ENCODE results near the gene PTPA. TPM values are rescaled to one million over a fixed set of nuclear protein-coding genes. Genes with fewer than 3 reads are reported as not detected.

The PTPA gene
- total RNA-seq, 4 donors from 2014 or later: 59.1 to 108 (median 83.8) TPM

- no peak for DNase-seq (ENCODE audit: low spot score in 2 of 2)
- Histone ChIP-seq H3K4me1 (peaks cover 16% of the 10 kb centered on the region), H3K4me3 (peak overlapping the region; percentile 17), H3K27ac (peak overlapping the region; percentile 86), H3K9me3 (no peaks in the 10 kb centered on the region), H3K27me3 (peaks cover 5% of the 10 kb centered on the region), H3K36me3 (no peaks in the 10 kb centered on the region)
- no peak for TF ChIP-seq POLR2A (IDR thresholded peaks at IDR 0.05)
- no peak for TF ChIP-seq EP300 (IDR thresholded peaks at IDR 0.05)
- TF ChIP-seq POLR2AphosphoS5 (IDR thresholded peaks at IDR 0.05): no peak
- TF ChIP-seq CTCF (IDR thresholded peaks at IDR 0.05): no peak
- WGBS: 27% methylated on average over 8 of the region's 8 CpGs
Measured at GRCh38 chr9:129197978-129198318, 86.7 kb downstream of the PTPA start.

Other genes starting within 250 kb of the PTPA start
- gene KYAT1, start 229.5 kb upstream of the PTPA start, total RNA-seq: 10 to 100 TPM; 10.6 to 17.1 (median 14.6) TPM
- gene LRRC8A, start 229.3 kb upstream of the PTPA start, total RNA-seq: 100 to 1,000 TPM in 3 of 4 donors, 10 to 100 TPM in 1; 77.3 to 127 (median 108) TPM
- 10 to 100 TPM; 39.1 to 73.5 (median 49.5) TPM for gene PHYHD1, start 190.4 kb upstream of the PTPA start, total RNA-seq
- 10 to 100 TPM in 3 of 4 donors, 1 to 10 TPM in 1; 5.2 to 12.7 (median 10.8) TPM for gene DOLK, start 163.8 kb upstream of the PTPA start, total RNA-seq
- gene NUP188, start 163.7 kb upstream of the PTPA start, total RNA-seq: 100 to 1,000 TPM in 1 of 4 donors, 10 to 100 TPM in 3; 53.6 to 104 (median 60.6) TPM
- gene SH3GLB2, start 83.1 kb upstream of the PTPA start, total RNA-seq: 100 to 1,000 TPM; 193 to 331 (median 258) TPM
- gene MIGA2, start 74.8 kb upstream of the PTPA start, total RNA-seq: 10 to 100 TPM; 28.3 to 44.3 (median 39.7) TPM
- gene DOLPP1, start 30.3 kb upstream of the PTPA start, total RNA-seq: 10 to 100 TPM in 1 of 4 donors, 1 to 10 TPM in 3; 7.8 to 11.1 (median 9.8) TPM
- 100 to 1,000 TPM in 1 of 4 donors, 10 to 100 TPM in 3; 27.4 to 156 (median 42.8) TPM for gene CRAT, start 622 bp upstream of the PTPA start, total RNA-seq
- 1 to 10 TPM; 4.3 to 8.2 (median 6.2) TPM for gene IER5L, start 66.8 kb downstream of the PTPA start, total RNA-seq